Measurements from ENCODE around the gene SERTAD4. TPM values are rescaled to one million over a fixed set of nuclear protein-coding genes. Genes with fewer than 3 reads are reported as not detected.
A peak's percentile ranks its signal among the peaks of the same experiment; 100 is the strongest.
"Not testable (repeated sequence)": the region's sequence is repeated elsewhere in the genome, so short reads cannot be mapped to it uniquely, and the experiment has no call there.

SERTAD4 gene
- 2.9 and 8.0 TPM in 2 replicates for total RNA-seq

DNA sequence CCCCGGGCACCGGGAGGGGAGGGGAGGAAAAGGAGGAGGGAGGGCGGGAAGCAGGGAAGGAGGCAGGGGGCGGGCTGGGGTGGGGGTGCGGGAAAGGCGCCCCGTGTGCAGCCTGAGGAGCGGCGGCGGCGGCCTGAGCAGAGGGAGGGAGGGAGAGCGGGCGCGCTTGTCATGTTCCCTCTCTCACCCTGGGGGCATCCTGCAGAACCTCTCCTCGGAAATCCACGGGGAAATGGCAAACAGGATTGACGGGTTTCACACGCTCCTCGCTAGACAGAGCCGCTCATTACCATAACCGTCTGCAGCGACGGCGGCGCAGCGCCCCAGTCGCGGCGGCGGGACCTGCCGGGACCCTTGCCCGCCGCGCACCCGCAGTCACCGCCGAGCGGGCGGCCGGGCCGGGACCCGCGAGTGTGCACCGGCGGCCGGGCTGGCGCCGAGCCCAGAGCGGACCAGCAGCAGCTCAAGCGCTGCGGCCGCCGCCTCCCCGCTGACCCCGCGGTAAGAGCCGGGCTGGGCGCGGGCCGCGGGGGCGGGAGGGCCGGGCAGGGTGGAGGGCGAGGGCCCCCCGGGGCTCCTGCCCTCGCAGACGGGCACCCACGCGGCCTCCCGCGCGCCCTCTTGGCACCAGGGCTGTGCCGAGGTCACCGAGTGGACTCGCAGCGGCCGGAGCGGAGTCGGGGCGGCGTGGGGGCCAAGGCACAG, at the start of gene SERTAD4:
TSS of gene SERTAD4 (plus strand) at position 286 of the 705 bp plus-strand sequence. CDS start 5,165 bp downstream, outside the sequence.
- Histone ChIP-seq H3K36me3 (ENCODE audit: insufficient read depth, low read length) (no peaks in the 10 kb centered on the region), H3K4me1 (ENCODE audit: insufficient read depth, low read length) (peaks cover 34% of the 10 kb centered on the region), H3K4me2 (ENCODE audit: insufficient read depth, low read length) (peak within 1 kb of the TSS; percentile 83), H4K20me1 (ENCODE audit: insufficient read depth, low read length) (no peaks in the 10 kb centered on the region), H3K4me3 (ENCODE audit: insufficient read depth, low read length) (peak within 1 kb of the TSS; percentile 74), H3K79me2 (ENCODE audit: insufficient read depth, low read length) (no peaks in the 10 kb centered on the region), H3K27me3 (ENCODE audit: insufficient read depth, low read length) (peaks cover 43% of the 10 kb centered on the region), H3K9me3 (ENCODE audit: low read depth, low read length) (no peaks in the 10 kb centered on the region), H3K27ac (ENCODE audit: low read depth, low read length) (no peak within 1 kb of the TSS), H2AFZ (ENCODE audit: low read length) (peak within 1 kb of the TSS; percentile 43)
- peak; percentile 91 for DNase-seq (ENCODE audit: insufficient read length, low spot score, missing footprints)
- no peak for TF ChIP-seq CTCF (IDR thresholded peaks at IDR 0.05; ENCODE audit: extremely low read depth, low read depth, low read length)

DNA sequence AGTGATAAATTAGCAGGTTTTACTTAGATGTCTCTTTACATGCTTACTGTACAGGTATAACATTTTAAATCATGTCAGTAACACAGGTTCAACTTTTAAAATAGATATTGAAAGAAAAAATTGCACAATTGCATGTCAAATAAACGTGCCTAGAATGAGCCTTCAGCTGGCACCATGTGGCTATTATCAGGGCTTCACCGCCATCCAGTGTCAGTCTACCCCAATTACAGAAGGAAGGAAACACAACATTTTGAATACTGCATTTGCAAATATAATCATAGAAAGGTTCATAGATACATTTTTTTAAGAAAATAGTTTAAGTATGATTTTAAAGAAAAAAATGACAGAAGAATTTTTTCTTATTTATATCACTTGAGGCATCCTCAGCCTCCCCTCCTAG, 47.5 kb upstream of the SERTAD4 start:
- Histone ChIP-seq H3K4me2 (ENCODE audit: insufficient read depth, low read length) (no peak overlapping the region), H3K79me2 (ENCODE audit: insufficient read depth, low read length) (no peaks in the 10 kb centered on the region), H4K20me1 (ENCODE audit: insufficient read depth, low read length) (no peaks in the 10 kb centered on the region), H3K4me3 (ENCODE audit: insufficient read depth, low read length) (no peak overlapping the region), H2AFZ (ENCODE audit: low read length) (no peak overlapping the region), H3K9me3 (ENCODE audit: low read depth, low read length) (no peaks in the 10 kb centered on the region), H3K27me3 (ENCODE audit: insufficient read depth, low read length) (no peaks in the 10 kb centered on the region), H3K27ac (ENCODE audit: low read depth, low read length) (no peak overlapping the region), H3K36me3 (ENCODE audit: insufficient read depth, low read length) (no peaks in the 10 kb centered on the region), H3K4me1 (ENCODE audit: insufficient read depth, low read length) (peaks cover 9% of the 10 kb centered on the region)
- TF ChIP-seq CTCF (IDR thresholded peaks at IDR 0.05; ENCODE audit: extremely low read depth, low read depth, low read length): no peak
- DNase-seq (ENCODE audit: insufficient read length, low spot score, missing footprints): no peak

DNA sequence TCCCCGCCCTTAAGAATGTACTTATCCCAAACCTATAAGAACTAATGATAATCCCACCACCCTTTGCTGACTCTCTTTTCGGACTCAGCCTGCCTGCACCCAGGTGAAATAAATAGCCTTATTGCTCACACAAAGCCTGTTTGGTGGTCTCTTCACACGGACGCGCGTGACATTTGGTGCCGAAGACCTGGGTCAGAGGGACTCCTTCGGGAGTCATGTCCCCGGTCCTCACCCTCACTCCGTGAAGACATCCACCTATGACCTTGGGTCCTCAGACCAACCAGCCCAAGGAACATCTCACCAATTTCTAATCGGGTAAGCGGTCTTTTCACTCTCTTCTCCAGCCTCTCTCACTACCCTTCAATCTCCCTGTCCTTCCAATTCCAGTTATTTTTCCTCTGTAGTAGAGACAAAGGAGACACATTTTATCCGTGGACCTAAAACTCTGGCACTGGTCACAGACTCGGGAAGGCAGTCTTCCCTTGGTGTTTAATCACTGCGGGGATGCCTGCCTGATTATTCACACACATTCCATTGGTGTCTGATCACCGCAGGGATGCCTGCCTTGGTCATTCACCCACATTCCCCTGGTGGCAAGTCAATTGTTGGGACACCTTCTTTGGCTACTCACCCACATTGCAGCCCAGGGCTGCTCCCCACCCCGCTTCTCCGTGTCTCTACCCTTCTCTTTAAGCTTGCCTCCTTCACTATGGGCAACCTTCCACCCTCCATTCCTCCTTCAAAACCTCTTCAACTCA, 44.6 kb upstream of the SERTAD4 start:
- H3K79me2 ChIP-seq (ENCODE audit: insufficient read depth, low read length); H2AFZ ChIP-seq (ENCODE audit: low read length); H4K20me1 ChIP-seq (ENCODE audit: insufficient read depth, low read length); H3K27me3 ChIP-seq (ENCODE audit: insufficient read depth, low read length); DNase-seq (ENCODE audit: insufficient read length, low spot score, missing footprints); H3K4me1 ChIP-seq (ENCODE audit: insufficient read depth, low read length); H3K36me3 ChIP-seq (ENCODE audit: insufficient read depth, low read length); H3K27ac ChIP-seq (ENCODE audit: low read depth, low read length); H3K4me3 ChIP-seq (ENCODE audit: insufficient read depth, low read length); H3K9me3 ChIP-seq (ENCODE audit: low read depth, low read length): not testable (repeated sequence)
- peak overlapping the region; percentile 50 for H3K4me2 ChIP-seq (ENCODE audit: insufficient read depth, low read length)

DNA sequence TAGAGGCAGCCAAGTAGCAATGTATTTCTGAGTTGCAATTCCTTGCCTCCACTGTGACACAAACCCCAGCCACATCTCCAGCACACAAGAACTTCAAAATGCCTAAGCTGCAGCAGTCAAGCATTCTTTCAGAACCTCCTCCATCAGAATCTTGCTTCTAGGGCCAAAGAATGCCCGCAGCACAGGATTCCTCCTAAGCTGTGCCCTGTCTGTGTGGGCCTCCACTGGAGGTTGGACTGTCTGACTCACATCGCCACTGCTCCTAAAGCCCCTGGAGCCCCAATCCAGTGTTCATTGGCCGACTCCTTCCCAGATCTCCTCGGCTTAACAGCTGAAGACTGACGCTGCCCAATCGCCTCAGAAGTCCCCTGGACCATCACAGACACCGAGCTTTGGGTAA, 43.2 kb upstream of the SERTAD4 start:
- H3K27me3 ChIP-seq (ENCODE audit: insufficient read depth, low read length): no peaks in the 10 kb centered on the region
- H3K4me2 ChIP-seq (ENCODE audit: insufficient read depth, low read length): no peak overlapping the region
- peaks cover 9% of the 10 kb centered on the region for H3K4me1 ChIP-seq (ENCODE audit: insufficient read depth, low read length)
- H2AFZ ChIP-seq (ENCODE audit: low read length): no peak overlapping the region
- H3K4me3 ChIP-seq (ENCODE audit: insufficient read depth, low read length): no peak overlapping the region
- TF ChIP-seq CTCF (IDR thresholded peaks at IDR 0.05; ENCODE audit: extremely low read depth, low read depth, low read length): no peak
- no peaks in the 10 kb centered on the region for H3K79me2 ChIP-seq (ENCODE audit: insufficient read depth, low read length)
- H3K27ac ChIP-seq (ENCODE audit: low read depth, low read length): no peak overlapping the region
- H3K36me3 ChIP-seq (ENCODE audit: insufficient read depth, low read length): no peaks in the 10 kb centered on the region
- no peaks in the 10 kb centered on the region for H3K9me3 ChIP-seq (ENCODE audit: low read depth, low read length)
- no peak for DNase-seq (ENCODE audit: insufficient read length, low spot score, missing footprints)
- no peaks in the 10 kb centered on the region for H4K20me1 ChIP-seq (ENCODE audit: insufficient read depth, low read length)

Measured in osteoblast (primary cell).